OCI-LY7 (cell line): ENCODE measurements around the gene FRMD1. TPM values are rescaled to one million over a fixed set of nuclear protein-coding genes. Genes with fewer than 3 reads are reported as not detected.

Experiments used
- BruUV-seq: library from RNA; stranded (reverse); fragments of 400-500 nt; replicated peaks from 2 replicates; lab custom pipeline; 2021; lab: Mats Ljungman, UMichigan
- CTCF ChIA-PET: fragments of 300-600 bp; sonication (Branson Sonifier 250); formaldehyde crosslinking; loops from one replicate; lab custom pipeline; 2022; ENCODE audit warnings: antibody characterized with exemption; ENCODE audit not compliant: unreplicated experiment; lab: Charles Lee
- POLR2A ChIA-PET: fragments of 300-600 bp; sonication (Branson Sonifier 250); formaldehyde crosslinking; loops from one replicate; lab custom pipeline; 2022; ENCODE audit warnings: antibody characterized with exemption; lab: Charles Lee
- DNase-seq: peaks from one replicate; pipeline ENCODE4 v3.0.0-alpha.2; 2015; ENCODE audit warnings: low spot score
- H2AFZ ChIP-seq: fragments of 200-600 bp; sonication (generic), shearing (Covaris generic); 2 replicates; pipeline ENCODE4 v1.6.1; 2014; ENCODE audit warnings: mild to moderate bottlenecking, antibody characterized with exemption, low read length, moderate library complexity
- H3K27ac ChIP-seq: fragments of 200-600 bp; sonication (generic); 2 replicates; pipeline ENCODE4 v1.5.1; 2014; ENCODE audit warnings: mixed run types, low read depth, mild to moderate bottlenecking, moderate library complexity, low read length, inconsistent platforms; ENCODE audit not compliant: poor library complexity, severe bottlenecking
- H3K36me3 ChIP-seq: fragments of 200-600 bp; sonication (generic); 2 replicates; pipeline ENCODE4 v1.6.1; 2014; ENCODE audit warnings: mild to moderate bottlenecking, antibody characterized with exemption, low read length, moderate library complexity, mixed read lengths; ENCODE audit not compliant: insufficient read depth
- H3K4me1 ChIP-seq: fragments of 200-600 bp; sonication (generic); 2 replicates; pipeline ENCODE4 v1.5.1; 2014; ENCODE audit warnings: mild to moderate bottlenecking, low read length; ENCODE audit not compliant: insufficient read depth, poor library complexity, severe bottlenecking
- H3K4me2 ChIP-seq: fragments of 200-600 bp; sonication (generic); 2 replicates; pipeline ENCODE4 v1.6.1; 2014; ENCODE audit warnings: mild to moderate bottlenecking, low read length
- H3K4me3 ChIP-seq: fragments of 200-600 bp; sonication (generic); 2 replicates; pipeline ENCODE4 v1.5.1; 2014; ENCODE audit warnings: mild to moderate bottlenecking, low read depth, low read length; ENCODE audit not compliant: poor library complexity, severe bottlenecking
- H3K79me2 ChIP-seq: fragments of 200-600 bp; sonication (generic); 2 replicates; pipeline ENCODE4 v1.6.1; 2016; ENCODE audit warnings: low read depth, mild to moderate bottlenecking, low read length, moderate library complexity, mixed read lengths; ENCODE audit not compliant: insufficient read depth
- H3K9me2 ChIP-seq: fragments of 200-600 bp; sonication (generic); 2 replicates; pipeline ENCODE4 v1.6.1; 2016; ENCODE audit warnings: mild to moderate bottlenecking, low read length, mixed read lengths; ENCODE audit not compliant: insufficient read depth
- H3K9me3 ChIP-seq: fragments of 200-600 bp; sonication (generic); 2 replicates; pipeline ENCODE4 v1.6.1; 2014; ENCODE audit warnings: mild to moderate bottlenecking, mixed run types, low read length, mixed read lengths
- H4K20me1 ChIP-seq: fragments of 200-600 bp; sonication (generic); 2 replicates; pipeline ENCODE4 v1.6.1; 2014; ENCODE audit warnings: mild to moderate bottlenecking, antibody characterized with exemption, low read length, moderate library complexity, mixed read lengths; ENCODE audit not compliant: insufficient read depth
- EZH2phosphoT487 ChIP-seq: fragments of 200-600 bp; sonication (generic); IDR thresholded peaks from 2 replicates; pipeline ENCODE4 v1.6.1; 2018; ENCODE audit warnings: low read depth, borderline replicate concordance, mild to moderate bottlenecking, mixed run types, antibody characterized with exemption, low read length, moderate library complexity, mixed read lengths
- intact Hi-C: fragments of 100-400 bp; cut with micrococcal nuclease; formaldehyde crosslinking; loops from one replicate; pipeline ENCODE4 v1.10.0; 2022; ENCODE audit not compliant: unreplicated experiment
- total RNA-seq, 2 experiments: library from RNA; depleted of rRNA in 1 of 2; stranded (reverse); fragments of >200 nt in 1 of 2; shearing (Covaris generic) in 1 of 2; gene quantifications; 2 replicates each; pipeline ENCODE4 v1.2.3, GENCODE V29; 2014 to 2022
- TF ChIP-seq, protein P1 (sequence below): fragments of 200-600 bp; sonication (generic); conservative IDR thresholded peaks from 2 replicates; pipeline ENCODE4 v1.5.1; 2014; ENCODE audit warnings: mild to moderate bottlenecking, antibody characterized with exemption, low read length, moderate library complexity, mixed read lengths

Gene FRMD1
- total RNA-seq, 2 experiments from 2014 or later: not detected

DNA sequence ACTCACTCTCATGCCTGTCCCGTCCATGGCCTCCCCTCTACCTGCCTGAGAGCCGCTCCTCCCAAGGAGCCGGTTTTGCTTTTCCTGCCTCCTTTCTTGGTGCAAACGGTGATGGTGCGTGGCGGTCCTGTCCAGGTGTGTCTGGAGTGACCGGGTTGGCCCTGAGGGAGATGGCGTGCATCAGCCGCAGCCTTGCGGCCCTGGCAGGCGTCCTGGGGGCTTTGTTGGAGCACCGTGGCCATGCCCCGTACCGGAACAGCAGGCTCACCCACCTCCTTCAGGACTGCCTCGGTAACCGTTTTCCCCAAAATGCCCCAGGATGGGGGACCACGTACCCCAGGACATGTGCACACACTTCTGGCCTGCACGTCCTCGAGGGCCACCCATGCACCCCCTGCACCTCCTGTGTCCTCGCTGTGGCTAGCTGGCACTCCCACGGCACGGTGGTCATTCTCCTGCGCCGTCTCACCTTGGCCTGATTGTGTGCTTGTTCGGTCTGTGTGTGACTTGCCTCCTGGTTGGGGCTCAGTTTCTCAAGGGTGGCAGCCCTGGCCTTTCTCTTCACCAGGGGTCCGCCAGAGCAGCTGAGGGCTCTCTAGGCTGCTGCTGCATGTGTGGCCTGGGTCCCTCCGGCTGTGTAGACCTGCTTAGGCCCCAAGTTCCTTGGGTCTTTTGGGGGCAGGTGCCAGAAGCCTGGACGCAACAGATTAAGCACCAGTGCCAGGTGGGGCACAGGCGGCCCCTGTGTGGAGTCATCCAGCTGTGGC lies 36.4 kb downstream of the FRMD1 start:
- no peaks in the 10 kb centered on the region for H4K20me1 ChIP-seq
- no TSS peak for BruUV-seq
- no peak overlapping the region for H3K27ac ChIP-seq
- H3K79me2 ChIP-seq: no peaks in the 10 kb centered on the region
- no peak overlapping the region for H3K4me3 ChIP-seq
- H2AFZ ChIP-seq: no peak overlapping the region
- no peak overlapping the region for H3K4me2 ChIP-seq
- DNase-seq: no peak
- no peaks in the 10 kb centered on the region for H3K9me3 ChIP-seq
- intact Hi-C loops: no loop called here
- no peaks in the 10 kb centered on the region for H3K9me2 ChIP-seq
- CTCF ChIA-PET: no interaction called here
- no peaks in the 10 kb centered on the region for H3K4me1 ChIP-seq
- no peaks in the 10 kb centered on the region for H3K36me3 ChIP-seq
- POLR2A ChIA-PET: no interaction called here
- TF ChIP-seq, protein P1, sequence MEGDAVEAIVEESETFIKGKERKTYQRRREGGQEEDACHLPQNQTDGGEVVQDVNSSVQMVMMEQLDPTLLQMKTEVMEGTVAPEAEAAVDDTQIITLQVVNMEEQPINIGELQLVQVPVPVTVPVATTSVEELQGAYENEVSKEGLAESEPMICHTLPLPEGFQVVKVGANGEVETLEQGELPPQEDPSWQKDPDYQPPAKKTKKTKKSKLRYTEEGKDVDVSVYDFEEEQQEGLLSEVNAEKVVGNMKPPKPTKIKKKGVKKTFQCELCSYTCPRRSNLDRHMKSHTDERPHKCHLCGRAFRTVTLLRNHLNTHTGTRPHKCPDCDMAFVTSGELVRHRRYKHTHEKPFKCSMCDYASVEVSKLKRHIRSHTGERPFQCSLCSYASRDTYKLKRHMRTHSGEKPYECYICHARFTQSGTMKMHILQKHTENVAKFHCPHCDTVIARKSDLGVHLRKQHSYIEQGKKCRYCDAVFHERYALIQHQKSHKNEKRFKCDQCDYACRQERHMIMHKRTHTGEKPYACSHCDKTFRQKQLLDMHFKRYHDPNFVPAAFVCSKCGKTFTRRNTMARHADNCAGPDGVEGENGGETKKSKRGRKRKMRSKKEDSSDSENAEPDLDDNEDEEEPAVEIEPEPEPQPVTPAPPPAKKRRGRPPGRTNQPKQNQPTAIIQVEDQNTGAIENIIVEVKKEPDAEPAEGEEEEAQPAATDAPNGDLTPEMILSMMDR: no peak
- TF ChIP-seq EZH2phosphoT487: no peak

DNA sequence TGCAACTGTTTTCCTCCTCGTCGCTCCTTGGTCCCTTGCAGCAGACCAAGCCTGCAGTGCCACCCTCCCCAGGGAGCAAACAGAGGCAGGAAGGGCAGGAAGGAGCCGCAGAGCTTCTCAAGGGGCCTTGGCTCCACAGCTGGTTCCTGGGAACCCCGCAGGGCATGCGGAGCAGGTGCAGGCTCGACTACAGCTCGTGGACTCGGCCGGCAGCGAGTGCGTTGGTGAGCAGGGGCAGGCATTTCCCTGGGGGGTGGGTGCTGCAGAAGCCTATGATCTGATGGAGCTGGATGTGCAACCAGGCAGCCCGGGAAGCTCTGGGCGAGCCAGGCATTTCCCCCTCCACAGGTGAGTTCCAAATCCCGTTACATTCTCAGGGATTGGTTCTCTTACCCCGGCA lies 37.1 kb downstream of the FRMD1 start:
- CTCF ChIA-PET: no interaction called here
- H4K20me1 ChIP-seq: no peaks in the 10 kb centered on the region
- no TSS peak for BruUV-seq
- DNase-seq: no peak
- H2AFZ ChIP-seq: no peak overlapping the region
- no peak overlapping the region for H3K27ac ChIP-seq
- H3K9me2 ChIP-seq: no peaks in the 10 kb centered on the region
- no peak overlapping the region for H3K4me3 ChIP-seq
- H3K9me3 ChIP-seq: no peaks in the 10 kb centered on the region
- H3K36me3 ChIP-seq: no peaks in the 10 kb centered on the region
- TF ChIP-seq EZH2phosphoT487: no peak
- TF ChIP-seq, protein P1: no peak
- H3K4me1 ChIP-seq: no peaks in the 10 kb centered on the region
- POLR2A ChIA-PET: no interaction called here
- intact Hi-C loops: no loop called here
- no peaks in the 10 kb centered on the region for H3K79me2 ChIP-seq
- no peak overlapping the region for H3K4me2 ChIP-seq

DNA sequence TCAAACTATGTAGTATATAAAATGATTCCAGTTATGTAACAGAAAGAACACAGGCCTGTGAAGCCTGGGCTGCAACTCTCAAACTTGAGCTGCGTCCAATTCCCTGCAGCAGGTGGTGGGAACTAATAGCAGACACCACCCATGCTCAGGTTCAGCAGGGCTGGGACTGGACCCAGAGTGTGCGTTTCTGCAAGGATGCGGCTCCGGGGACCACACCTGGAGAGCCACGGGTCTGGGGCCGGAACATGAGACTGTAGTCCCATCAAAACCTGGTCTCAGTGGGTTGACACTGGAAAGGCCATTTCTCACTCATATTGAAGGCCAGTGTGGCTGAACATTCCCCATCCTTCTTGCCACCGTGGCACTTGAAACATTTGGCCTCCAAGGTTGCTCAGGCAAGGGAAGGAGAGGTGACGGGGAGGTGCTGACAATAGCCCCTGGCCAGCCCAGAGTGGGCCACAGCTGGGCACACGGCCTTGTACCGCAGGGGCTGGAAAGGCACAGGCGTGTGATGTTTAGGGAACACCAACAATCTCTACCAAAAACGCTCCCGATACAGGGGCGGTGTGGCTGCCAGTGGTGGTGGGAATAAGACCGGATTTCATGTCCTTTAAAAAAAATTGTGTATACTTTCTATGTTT lies 38.0 kb downstream of the FRMD1 start:
- TF ChIP-seq, protein P1: no peak
- no peak for TF ChIP-seq EZH2phosphoT487
- Histone ChIP-seq H3K9me3 (no peaks in the 10 kb centered on the region), H3K27ac (no peak overlapping the region), H3K4me3 (no peak overlapping the region), H3K4me2 (no peak overlapping the region), H2AFZ (no peak overlapping the region), H3K79me2 (no peaks in the 10 kb centered on the region), H3K9me2 (no peaks in the 10 kb centered on the region), H3K4me1 (no peaks in the 10 kb centered on the region), H3K36me3 (no peaks in the 10 kb centered on the region), H4K20me1 (no peaks in the 10 kb centered on the region)
- DNase-seq: no peak
- POLR2A ChIA-PET: no interaction called here
- CTCF ChIA-PET: no interaction called here
- BruUV-seq: no TSS peak
- intact Hi-C loops: no loop called here
